ENCODE data around the gene KCNJ8. TPM values are rescaled to one million over a fixed set of nuclear protein-coding genes. Genes with fewer than 3 reads are reported as not detected.

KCNJ8 gene
- total and polyA plus RNA-seq, 2 of the 8 experiments (the other 6 are each of a cell fraction or from before 2014, with no cell fraction given), result 0.48 to 1.4 TPM

- no peak overlapping the region for H2BK5ac ChIP-seq (ENCODE audit: low read depth, low read length)
- no peaks in the 10 kb centered on the region for H3K4me1 ChIP-seq (replicated peaks in 1 of 4; ENCODE audit: control insufficient read depth in 3 of 4, insufficient read depth in 4 of 4, low read length in 3 of 4)
- H2BK12ac ChIP-seq (ENCODE audit: low read depth, low read length), result no peak overlapping the region
- H4K20me1 ChIP-seq (replicated peaks in 1 of 2; ENCODE audit: control insufficient read depth in 1 of 2, insufficient read depth in 2 of 2, low read length in 2 of 2), result peaks cover 0 to 1% of the 10 kb centered on the region in 2 experiments
- H2BK120ac ChIP-seq (replicated peaks; ENCODE audit: low read depth, low read length), result no peak overlapping the region
- ChIA-PET CTCF (ENCODE audit: partially characterized antibody) (interaction anchor here (0.7 kb wide), 1 partner anchor 414 kb away, joined by 3 read pairs; no protein-coding TSS in a partner anchor), POLR2A (ENCODE audit: partially characterized antibody) (no interaction called here)
- no peaks in the 10 kb centered on the region for H3K36me3 ChIP-seq (ENCODE audit: control insufficient read depth in 2 of 4, insufficient read depth in 4 of 4, low read length in 3 of 4)
- H3K27ac ChIP-seq (ENCODE audit: low read depth, low read length), result no peak overlapping the region
- H4K91ac ChIP-seq (replicated peaks; ENCODE audit: insufficient read length, low read length), result no peak overlapping the region
- no peak overlapping the region for H2BK15ac ChIP-seq (ENCODE audit: low read length)
- DNase-seq (ENCODE audit: low read depth in 1 of 2, low spot score in 2 of 2) (no peak), FAIRE-seq (no peak)
- H3K4me2 ChIP-seq (ENCODE audit: insufficient read depth in 1 of 2, low read depth in 2 of 2, low read length in 2 of 2), result no peak overlapping the region
- H3K79me1 ChIP-seq (ENCODE audit: low read depth, low read length), result no peaks in the 10 kb centered on the region
- no peaks in the 10 kb centered on the region for H3K23me2 ChIP-seq (ENCODE audit: low read depth, low read length)
- no peak overlapping the region for H4K8ac ChIP-seq (ENCODE audit: extremely low read depth, insufficient read depth, low read length)
- H3K9me3 ChIP-seq (ENCODE audit: insufficient read depth in 2 of 2, low read depth in 1 of 2, low read length in 1 of 2), result no peaks in the 10 kb centered on the region
- H2AK5ac ChIP-seq (ENCODE audit: low read depth, low read length), result no peak overlapping the region
- H2BK20ac ChIP-seq (ENCODE audit: low read length), result no peak overlapping the region
- H3K23ac ChIP-seq (ENCODE audit: insufficient read length), result no peak overlapping the region
- H4K5ac ChIP-seq (ENCODE audit: insufficient read length, low read depth, low read length), result no peak overlapping the region
- 95% methylated on average over 2 of the region's 2 CpGs; no CpG with 5 or more reads in 1 of the 2 experiments for WGBS, 2 experiments (ENCODE audit: extremely low coverage in 1 of 2, insufficient coverage in 1 of 2, insufficient read length in 1 of 2, insufficient replicate concordance in 2 of 2, low coverage in 1 of 2, low lambda C conversion rate in 2 of 2, missing lambda C conversion rate in 1 of 2)
- H2AFZ ChIP-seq (ENCODE audit: low read length), result no peak overlapping the region
- no peaks in the 10 kb centered on the region for H3K79me2 ChIP-seq (ENCODE audit: control insufficient read depth in 1 of 2, insufficient read depth in 2 of 2, low read length in 2 of 2)
- H3K4ac ChIP-seq (replicated peaks; ENCODE audit: insufficient read length, low read depth, low read length), result no peak overlapping the region
- no peak overlapping the region for H3K56ac ChIP-seq (replicated peaks; ENCODE audit: insufficient read length, low read depth, low read length)
- no peak overlapping the region for H3K14ac ChIP-seq (ENCODE audit: insufficient read length)
- H3K18ac ChIP-seq (ENCODE audit: extremely low read depth, low read length), result no peak overlapping the region
- no peak overlapping the region for H3K9ac ChIP-seq (replicated peaks in 1 of 4; ENCODE audit: extremely low read depth in 1 of 4, low read depth in 3 of 4, low read length in 3 of 4)
- no peaks in the 10 kb centered on the region for H3K27me3 ChIP-seq (replicated peaks in 1 of 4; ENCODE audit: control insufficient read depth in 3 of 4, extremely low read depth in 1 of 4, insufficient read depth in 3 of 4, low read length in 3 of 4)
- H3K4me3 ChIP-seq (ENCODE audit: extremely low read depth in 1 of 4, insufficient read depth in 2 of 4, low read depth in 3 of 4, low read length in 4 of 4), result no peak overlapping the region
- TF ChIP-seq POU5F1 (IDR thresholded peaks at IDR 0.05; ENCODE audit: low read depth, low read length) (no peak), TBP (IDR thresholded peaks at IDR 0.05; ENCODE audit: low read depth, low read length) (no peak), CHD1 (IDR thresholded peaks at IDR 0.05; ENCODE audit: low read depth, low read length) (no peak), HDAC2 (IDR thresholded peaks at IDR 0.05; ENCODE audit: borderline replicate concordance in 1 of 2, low read depth in 2 of 2, low read length in 2 of 2) (no peak), CBX8 (IDR thresholded peaks at IDR 0.05; ENCODE audit: borderline replicate concordance, low read depth, low read length) (no peak), TEAD4 (IDR thresholded peaks at IDR 0.05; ENCODE audit: low read depth, low read length) (no peak), SP2 (IDR thresholded peaks at IDR 0.05; ENCODE audit: low read length) (no peak), EZH2 (IDR thresholded peaks at IDR 0.05; ENCODE audit: low read depth, low read length, severe bottlenecking) (no peak), RNF2 (IDR thresholded peaks at IDR 0.05; ENCODE audit: borderline replicate concordance, low read depth, low read length, missing control alignments, poor library complexity, severe bottlenecking) (no peak), PHF8 (conservative IDR thresholded peaks at IDR 0.05; ENCODE audit: low read depth, low read length) (no peak), SIX5 (IDR thresholded peaks at IDR 0.05; ENCODE audit: low read depth, low read length) (no peak), RAD21 (IDR thresholded peaks at IDR 0.05 in 1 of 2, conservative IDR thresholded peaks at IDR 0.05 in 1 of 2; ENCODE audit: low read depth in 2 of 2, low read length in 2 of 2) (no peak), SIRT6 (IDR thresholded peaks at IDR 0.05; ENCODE audit: low read length) (no peak)
- TF ChIP-seq, protein P1, sequence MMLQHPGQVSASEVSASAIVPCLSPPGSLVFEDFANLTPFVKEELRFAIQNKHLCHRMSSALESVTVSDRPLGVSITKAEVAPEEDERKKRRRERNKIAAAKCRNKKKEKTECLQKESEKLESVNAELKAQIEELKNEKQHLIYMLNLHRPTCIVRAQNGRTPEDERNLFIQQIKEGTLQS (IDR thresholded peaks at IDR 0.05; ENCODE audit: insufficient read depth, low read depth, low read length), result no peak
Measured at GRCh38 chr12:21818627-21819026, 44.1 kb upstream of the KCNJ8 start.
